PC-3 (cell line): ENCODE measurements around the gene SGTB.

Experiments
- EZH2 ChIP-seq: fragments of 300-600 bp; sonication (generic); IDR thresholded peaks from one replicate; pipeline ENCODE4 v1.6.1; 2017; ENCODE audit warnings: antibody characterized with exemption, mild to moderate bottlenecking, low read length; ENCODE audit not compliant: unreplicated experiment
- EZH2phosphoT487 ChIP-seq: fragments of 300-600 bp; sonication (generic); IDR thresholded peaks from 2 replicates; pipeline ENCODE4 v1.6.1; 2018; ENCODE audit warnings: mild to moderate bottlenecking, antibody characterized with exemption, low read length, borderline replicate concordance
- TF ChIP-seq, protein P1 (sequence below): fragments of 300-600 bp; sonication (generic); conservative IDR thresholded peaks from 2 replicates; pipeline ENCODE4 v1.5.1; 2017; ENCODE audit warnings: antibody characterized with exemption, low read depth, mild to moderate bottlenecking, low read length

DNA sequence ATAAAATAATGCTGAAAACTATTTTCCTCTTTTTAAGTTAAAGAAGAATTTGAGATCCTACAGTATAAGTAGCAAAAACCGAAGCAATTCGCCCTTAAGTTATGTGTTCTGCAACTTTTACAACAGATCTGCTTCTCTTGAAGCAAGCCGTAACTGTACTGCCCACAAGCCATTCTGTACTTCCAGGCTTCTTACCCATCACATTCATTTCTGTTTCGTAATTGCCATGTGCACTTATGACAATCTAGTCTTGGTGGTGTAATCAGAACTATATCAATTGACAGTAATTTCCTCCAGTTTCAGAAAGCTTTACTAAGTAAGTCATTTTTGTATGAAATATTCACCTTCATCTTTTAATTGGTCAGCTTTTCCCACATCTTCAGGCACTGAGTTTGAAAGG, 13.8 kb downstream of the SGTB start:
- TF ChIP-seq, protein P1, sequence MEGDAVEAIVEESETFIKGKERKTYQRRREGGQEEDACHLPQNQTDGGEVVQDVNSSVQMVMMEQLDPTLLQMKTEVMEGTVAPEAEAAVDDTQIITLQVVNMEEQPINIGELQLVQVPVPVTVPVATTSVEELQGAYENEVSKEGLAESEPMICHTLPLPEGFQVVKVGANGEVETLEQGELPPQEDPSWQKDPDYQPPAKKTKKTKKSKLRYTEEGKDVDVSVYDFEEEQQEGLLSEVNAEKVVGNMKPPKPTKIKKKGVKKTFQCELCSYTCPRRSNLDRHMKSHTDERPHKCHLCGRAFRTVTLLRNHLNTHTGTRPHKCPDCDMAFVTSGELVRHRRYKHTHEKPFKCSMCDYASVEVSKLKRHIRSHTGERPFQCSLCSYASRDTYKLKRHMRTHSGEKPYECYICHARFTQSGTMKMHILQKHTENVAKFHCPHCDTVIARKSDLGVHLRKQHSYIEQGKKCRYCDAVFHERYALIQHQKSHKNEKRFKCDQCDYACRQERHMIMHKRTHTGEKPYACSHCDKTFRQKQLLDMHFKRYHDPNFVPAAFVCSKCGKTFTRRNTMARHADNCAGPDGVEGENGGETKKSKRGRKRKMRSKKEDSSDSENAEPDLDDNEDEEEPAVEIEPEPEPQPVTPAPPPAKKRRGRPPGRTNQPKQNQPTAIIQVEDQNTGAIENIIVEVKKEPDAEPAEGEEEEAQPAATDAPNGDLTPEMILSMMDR = no peak
- no peak for TF ChIP-seq EZH2
- TF ChIP-seq EZH2phosphoT487 = no peak
